Stimulated activated CD8-positive, alpha-beta memory T cell treated with anti-CD3 and anti-CD28 coated beads, Interleukin-12 subunit alpha, Interleukin-12 subunit beta, amount 100 ng/mL, for 24 hours (primary cell): ENCODE data around the gene FAM118A.
"Not testable (repeated sequence)": the region's sequence is repeated elsewhere in the genome, so short reads cannot be mapped to it uniquely, and the experiment has no call there.

Experiments used
- DNase-seq: peaks from one replicate; pipeline ENCODE4 v3.0.0-alpha.2; 2020; ENCODE audit errors: extremely low read depth

Gene FAM118A

DNA sequence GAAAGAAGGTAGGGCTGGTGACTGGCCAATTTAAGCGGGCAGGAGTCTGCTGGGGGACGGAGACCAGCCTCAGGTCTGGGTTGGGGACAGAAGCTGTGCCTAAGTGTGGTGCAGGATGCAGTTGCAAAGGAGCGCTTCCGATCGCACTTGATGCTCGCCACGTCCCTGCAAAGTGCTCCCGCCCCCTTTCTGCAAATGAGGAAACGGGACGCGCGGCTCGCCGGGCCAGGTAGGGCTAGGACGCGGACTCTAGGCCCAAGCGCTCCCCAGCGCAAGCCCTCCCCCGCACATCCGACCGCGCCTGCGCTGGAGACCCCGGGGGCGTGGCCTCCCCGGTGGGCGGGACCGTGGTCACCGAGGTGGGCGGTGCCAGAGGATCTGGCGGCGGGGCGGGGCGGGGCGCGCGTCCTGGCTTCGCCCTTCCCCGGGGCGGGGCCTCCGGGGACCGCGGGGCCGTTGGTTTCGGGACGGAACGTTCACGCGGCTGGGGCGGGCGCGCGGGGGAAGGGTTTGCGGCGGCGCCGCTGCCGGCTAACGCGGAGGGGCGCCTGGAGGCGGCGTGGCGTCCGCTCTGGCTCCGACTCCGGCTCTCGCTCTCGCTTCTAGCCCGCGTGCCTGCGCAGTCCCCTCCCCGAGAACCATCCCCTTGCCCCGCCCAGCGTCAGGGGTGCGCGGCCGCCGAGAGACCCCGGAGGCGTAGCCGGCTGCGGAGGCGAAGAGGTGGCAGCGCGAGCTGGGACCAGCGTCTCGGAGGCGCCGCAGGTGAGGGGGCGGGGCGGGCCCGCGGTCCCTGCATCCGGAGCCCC lies at the start of gene FAM118A:
FAM118A (plus strand) TSS at position 513 of the 806 bp plus-strand sequence. CDS start 12,446 bp downstream, outside the sequence.
- DNase-seq = peak; percentile 85

DNA sequence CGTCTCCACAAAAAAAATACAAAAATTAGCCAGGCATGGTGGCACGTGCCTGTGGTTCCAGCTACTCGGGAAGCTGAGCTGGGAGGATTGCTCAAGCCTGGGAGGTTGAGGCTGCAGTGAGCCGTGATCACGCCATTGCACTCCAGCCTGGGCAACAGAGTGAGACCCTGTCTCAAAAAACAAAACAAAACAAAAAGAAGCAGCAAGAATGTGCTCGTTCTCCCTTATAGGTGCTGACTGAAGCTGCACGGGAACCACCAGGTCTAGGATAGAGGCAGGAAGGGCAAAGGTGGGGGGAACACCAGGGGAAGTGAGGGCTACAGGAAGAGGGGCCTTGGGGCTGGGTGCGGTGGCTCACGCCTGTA lies 49.4 kb upstream of the FAM118A start:
- not testable (repeated sequence) for DNase-seq

DNA sequence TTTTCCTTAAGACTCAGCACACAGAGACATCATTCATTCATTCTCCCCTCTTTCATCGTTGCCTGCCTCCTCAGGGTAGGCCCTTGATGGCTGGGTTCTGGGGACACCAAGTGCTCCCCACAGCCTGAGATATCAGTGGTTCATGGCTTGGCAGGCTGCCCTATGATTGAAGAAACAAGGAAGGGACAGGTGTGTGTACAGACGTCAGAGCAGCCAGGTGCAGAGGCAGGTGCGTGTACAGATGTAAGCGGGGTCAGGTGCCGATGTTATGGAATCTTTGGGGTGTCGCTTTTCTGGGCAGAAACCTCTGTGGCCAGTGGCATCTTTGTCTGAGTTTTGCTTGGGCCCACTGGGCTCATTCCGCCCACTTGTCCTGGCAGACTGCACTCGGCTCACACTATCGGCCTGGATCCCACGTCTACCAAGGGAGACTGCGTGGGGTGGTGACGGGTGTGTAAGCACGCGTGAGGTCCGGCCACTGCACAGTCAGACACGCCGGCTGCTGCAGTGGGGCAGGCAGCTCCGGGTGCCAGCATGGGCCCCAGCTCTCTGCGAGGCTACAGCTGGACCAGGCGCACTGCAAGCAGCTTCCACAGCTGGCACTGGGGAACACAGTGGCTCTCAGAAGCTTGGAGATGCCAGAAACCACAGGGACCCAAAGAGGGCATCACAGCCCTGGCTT lies 48.2 kb upstream of the FAM118A start:
- DNase-seq = no peak

DNA sequence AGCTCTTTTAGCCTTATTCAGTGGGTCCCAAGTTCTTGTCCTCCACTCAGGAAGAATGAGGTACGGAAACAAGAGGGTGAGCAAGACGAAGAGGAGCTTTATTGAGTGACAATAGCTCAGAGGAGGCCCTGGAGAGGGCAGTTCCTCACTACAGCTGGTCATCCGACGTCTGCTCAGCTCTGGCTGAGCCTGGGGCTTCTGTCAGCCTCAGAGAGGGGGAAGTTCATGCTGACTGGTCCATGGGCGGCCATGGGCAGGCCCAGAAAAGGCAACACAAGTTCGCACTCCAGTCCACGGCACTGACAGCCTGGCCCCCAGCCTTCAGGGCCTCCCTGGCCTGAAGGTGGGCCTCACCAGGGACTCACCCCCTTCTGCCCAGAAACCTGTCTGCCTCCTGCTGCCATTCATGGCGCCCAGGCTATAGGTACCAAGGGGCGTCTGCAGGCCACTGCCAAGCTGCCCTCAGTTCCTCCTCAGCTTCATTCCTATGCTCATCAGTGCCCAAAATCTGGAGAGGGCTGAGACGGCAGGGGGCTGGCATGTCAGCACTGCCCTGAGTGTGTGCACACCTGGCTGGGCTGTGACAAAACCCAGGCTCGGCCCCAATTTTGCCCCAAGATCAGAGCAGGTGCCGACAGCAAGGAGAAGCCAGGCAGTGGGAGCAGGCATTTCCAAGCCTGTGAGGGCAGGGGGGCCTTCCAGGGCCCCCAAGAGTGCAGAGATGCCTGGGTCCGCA lies 47.4 kb upstream of the FAM118A start:
- no peak for DNase-seq

DNA sequence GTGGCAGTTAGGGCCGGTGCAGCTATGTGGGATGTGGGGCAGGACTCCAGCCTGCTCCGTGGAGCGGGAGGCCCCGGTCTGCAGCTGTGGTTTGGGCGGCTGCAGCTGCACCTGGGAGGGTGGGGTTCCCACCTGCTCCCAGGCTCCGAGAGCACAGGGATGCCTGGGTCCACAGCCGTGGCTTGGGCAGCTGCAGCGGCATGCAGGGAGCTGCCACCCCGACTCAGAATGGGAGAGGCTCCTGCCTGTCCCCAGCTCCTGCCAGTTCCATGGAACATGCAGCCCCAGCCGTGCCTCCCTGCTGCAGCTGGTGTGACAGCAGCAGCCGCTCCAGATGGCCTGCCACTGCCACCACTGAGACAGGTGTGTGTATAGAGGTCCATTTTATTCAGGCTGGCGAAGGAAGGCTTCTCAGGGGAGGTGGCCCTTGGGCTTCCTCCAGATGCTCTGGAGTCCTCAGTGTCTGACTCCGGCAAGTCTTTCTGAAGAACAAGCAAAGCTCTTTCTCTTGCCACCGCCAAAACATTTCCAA lies 46.7 kb upstream of the FAM118A start:
- DNase-seq = no peak

DNA sequence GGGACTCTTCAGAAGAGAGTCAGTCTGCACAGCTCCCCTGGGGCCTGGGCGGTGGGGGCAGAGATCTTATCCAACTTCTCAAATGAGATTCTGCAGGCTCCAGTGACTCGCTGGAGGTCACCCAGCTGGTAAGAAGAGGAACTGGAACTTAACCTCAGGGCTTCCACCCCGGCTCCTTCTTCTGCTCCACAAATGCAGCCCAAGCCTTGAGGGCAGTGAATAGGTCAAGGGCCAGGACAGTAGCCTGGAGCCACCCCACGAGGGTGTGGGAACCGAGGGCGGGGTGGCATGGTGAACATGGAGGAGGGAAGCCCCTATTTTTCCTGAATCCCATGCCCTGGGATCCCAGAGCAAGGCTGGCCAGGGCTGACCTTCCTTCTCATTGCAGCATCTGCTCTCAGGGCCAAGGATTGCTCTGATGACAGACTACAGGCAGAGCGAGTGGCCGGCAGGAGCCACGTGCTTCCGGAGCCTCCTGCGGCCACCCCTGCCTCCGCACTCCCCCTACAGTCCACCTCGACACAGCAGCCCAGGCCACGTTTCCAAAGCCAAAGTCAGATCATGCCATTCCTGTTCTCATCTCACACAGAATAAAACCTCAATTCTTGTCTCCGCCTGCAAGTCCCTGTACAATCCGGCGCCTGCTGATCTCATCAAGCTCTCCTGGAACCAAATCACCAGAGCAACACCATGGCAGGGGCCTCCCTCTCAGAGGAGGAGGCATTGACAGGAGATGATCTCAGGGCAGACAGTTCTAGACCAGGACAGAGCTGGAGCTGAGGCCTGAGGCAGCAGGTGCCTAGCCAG lies 46.1 kb upstream of the FAM118A start:
- DNase-seq = no peak

DNA sequence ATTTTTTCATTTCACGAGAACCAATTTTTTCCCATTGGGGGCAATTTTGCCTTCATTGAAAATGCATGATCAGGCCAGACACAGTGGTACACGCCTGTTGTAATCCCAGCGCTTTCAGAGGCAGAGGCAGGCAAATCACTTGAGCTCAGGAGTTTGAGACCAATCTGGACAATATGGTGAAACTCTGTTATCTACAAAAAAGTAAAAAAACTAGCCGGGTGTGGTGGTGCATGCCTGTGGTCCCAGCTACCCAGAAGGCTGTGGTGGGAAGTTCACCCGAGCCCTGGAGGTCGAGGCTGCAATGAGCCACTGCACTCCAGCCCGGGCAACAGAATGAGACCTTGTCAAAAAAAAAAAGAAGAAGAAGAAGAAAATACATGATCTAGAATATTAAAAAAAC lies 44.2 kb upstream of the FAM118A start:
- no peak for DNase-seq

DNA sequence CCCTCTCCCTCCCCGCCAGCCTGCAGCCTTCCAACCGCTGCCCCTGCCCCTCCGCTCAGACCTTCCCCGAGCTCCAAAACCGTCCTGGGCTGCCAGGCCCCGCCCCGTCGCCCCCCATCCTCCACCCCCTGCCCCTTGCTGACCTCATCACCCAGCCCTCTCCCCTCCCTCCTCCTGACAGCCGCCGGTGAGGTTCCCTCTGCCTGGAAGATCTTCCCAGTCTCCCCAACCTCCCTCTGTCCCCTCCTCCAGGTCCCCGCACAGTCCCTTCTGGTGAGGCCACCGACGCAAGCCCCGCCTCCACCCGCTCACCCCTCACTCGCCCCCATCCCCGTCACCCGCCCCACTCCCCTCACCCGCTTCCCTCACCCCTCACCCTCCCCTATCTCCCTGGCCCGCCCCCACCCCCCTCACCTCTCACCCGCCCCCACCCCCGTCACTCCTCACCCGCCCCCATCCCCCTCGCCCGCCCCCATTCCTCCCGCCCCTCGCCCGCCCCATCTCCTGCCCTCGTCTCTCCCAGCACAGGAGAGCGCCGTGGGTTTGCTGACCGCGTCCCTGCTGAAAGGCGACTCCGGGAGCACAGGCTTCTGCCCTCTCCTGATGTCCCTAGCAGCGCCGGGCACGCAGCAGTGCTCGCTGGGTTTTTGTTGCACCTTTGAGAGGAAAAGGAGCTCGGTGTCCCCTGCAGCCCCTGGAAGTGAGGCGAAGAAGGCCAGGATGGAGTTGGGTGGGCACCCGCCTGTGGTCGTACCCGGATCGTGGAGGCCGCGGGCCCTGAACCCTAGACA lies 41.4 kb upstream of the FAM118A start:
- DNase-seq = no peak

DNA sequence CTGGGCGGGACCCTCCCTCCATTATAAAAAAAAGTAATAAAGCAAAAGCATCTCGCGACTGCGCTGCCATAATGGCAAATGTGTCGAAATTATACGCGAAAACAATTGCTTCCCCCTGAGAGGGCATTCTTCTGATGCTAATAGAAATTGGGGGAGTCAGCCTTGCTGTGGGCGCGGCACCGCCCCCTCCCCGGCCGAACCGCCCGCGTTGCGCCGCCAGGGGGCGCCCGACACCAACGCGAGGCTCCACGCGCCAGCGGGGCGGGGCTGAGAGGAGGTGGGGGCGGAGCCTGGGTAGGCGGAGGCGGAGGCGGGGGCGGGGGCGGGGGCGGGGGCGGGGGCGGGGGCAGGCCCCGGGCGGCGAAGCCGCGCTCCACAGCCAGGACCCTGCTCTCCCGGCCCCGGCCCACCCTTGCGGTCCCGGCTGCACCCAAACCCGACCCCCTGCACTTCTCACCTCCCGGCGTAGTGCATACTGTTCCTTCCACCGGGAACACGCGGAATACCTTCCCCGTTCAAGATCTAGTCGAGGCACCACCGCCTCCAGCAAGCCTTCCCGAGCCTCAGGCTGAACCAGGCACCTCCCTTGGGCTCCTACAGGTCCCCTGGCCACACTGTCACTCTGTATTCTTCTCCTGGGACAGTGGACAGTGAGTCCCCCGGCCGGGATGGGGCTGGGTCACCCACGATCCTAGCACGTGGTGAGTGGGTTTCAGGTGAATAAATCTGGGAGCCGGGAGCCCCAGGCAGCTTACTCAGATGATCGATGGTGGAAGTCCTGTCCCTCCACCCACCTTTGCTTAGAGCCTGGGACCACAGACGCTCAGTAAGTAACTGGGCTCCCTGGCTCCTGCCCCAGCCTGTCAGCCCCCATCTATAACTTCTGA lies 40.5 kb upstream of the FAM118A start:
- DNase-seq = peak; percentile 61

DNA sequence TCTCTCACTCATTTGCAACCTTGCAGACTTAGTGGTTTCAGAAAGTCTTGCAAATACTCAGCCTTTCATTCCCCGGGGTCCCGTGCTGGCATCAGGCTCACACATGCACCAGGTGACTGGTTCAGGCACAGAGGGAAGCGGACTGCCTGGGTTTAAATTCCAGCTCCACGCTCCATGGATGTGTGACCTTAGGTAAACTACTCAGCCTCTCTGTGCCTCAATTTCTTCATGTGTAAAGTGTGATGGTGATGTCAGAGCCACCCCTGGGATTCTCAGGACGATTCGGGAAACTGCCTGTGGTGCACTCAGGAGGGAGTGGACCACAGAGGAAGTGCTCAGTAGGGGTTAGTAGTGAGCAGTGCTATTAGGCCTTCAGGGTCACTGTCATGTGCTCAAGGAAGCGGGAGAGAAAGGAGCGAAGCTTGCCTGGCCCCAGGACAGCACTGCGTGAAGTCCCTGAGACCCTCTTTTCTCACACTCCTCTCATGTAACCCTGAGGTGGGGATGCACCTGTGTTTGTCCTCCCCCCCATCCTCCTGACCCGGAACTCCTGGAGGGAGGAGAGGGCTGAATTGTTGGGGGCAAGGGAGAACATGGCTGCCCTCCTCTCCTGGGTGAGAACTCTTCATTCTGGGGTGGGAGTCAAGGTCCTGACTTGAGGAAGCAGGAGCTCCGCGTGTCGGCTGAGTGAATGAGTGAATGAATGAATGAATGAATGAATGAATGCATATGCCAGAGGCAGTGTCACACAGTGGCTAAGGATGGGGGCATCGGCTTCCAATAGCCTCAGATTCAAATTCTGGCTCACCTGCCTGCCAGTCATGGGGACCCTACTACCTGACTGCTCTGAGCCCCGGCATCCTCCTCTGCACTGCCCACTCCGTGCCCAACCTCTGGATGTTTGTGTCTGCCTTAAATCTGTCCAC lies 39.4 kb upstream of the FAM118A start:
- no peak for DNase-seq

DNA sequence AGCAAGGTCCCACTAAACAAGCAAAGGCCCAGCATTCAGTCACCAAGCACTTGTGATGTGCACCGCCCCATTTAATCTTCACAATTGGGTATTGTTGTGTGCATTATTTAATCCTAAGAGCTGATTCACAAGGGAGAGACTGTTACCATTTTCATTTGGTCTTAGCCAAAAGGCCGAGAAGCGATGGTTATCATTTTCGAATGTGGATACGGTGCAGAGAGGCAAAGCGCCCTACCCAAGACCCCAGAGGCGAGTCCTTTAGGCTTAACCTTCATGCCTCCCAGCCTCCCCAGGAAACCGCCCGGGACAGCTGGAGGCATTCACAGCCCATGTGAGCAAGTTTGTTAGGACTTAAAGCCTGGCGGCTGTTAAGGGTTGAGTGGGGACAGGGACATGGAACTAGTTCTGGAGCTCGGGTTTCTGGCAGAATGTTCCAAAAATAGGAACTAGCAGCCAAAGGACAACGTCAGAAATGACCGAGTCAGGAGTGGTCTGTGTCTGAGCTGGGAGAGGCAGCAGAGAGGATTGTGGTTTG lies 38.0 kb upstream of the FAM118A start:
- no peak for DNase-seq

DNA sequence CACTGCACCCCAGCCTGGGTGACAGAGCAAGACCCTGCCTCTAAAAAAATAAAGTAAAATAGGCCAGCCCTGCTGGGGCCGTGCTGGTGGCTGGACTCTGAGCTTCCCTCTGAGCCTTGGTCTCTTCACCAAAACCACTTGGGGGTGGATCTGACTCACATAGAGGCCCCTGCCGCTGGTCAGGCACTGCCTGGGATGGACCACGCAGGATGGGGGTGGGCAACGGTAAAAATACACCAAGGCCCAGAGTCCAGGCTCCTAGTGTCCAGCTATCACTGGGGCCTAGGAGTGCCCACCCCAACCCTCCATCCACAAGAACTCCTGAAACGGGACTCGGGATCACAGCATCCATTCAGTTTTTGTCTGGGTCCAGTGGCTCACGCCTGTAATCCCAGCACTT lies 37.2 kb upstream of the FAM118A start:
- DNase-seq = no peak

DNA sequence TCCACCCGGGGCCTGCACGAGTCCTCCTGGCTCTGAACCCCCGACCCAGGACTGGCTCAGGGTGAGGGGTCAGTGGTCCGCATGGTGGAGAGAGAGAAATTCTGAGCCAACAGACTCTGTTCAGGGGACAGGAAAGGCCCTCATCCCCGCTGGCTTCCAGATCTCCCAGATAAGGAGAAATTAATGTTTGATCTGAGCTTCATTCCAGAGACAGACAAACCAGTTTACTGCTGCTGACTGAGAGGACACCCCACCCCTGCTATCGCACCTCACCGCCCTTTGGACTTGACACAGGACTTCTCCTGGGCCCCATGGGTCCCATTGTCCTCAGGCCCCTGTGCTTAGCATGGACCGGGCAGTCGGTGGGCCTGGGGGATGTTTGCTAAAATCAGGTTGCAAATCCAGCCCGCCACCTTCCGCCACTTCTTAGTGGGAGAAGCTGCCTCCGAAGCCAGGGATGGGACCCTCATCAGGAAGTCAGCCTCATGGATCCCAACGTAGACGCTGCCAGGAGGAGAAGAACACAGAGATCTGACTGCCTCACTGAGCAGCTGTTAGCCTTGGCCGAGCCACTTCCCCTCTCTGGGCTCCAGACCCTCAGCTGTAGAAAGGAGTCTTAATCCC lies 36.2 kb upstream of the FAM118A start:
- DNase-seq = no peak

DNA sequence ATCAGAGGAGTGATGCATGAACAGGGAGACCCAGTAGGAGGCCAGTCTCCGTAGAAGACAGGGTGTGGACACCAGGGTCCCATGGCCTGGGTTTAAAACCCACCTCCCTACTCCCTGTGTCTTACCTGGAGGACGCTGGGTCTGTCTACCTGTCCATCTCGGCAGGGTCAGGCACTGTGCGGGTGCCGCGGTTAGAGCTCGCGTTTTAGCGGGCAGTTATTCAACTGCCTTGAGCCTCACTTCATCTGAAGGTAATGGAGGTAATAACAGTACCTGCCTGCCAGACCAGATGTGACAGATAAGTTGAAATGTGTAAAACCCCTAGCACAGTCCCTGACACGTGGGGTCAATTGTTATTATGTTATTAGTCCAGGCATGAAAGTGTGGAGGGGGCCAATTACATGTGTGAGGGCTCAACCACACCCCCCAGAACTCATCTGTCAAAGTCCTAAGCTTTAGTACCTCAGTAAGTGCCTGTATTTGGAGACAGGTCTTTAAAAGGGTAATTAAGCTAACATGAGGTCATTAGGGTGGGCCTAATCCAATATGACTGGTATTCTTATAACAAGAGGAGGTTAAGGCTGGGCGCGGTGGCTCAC lies 33.1 kb upstream of the FAM118A start:
- DNase-seq = no peak

DNA sequence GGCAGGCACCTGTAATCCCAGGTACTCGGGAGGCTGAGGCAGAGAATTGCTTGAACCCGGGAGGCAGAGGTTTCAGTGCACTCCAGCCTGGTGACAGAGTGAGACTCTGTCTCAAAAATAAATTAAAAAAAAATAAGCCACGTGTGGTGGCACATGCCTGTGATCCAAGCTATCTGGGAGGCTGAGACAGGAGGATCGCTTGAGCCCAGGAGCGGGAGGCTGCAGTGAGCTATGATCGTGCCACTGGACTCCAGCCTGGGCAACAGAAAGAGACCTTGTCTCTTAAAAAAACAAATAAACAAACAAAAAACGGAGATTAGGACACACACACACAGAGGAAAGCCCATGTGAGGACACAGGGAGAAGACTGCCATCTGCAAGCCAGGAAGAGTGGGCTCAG lies 32.0 kb upstream of the FAM118A start:
- DNase-seq = not testable (repeated sequence)

DNA sequence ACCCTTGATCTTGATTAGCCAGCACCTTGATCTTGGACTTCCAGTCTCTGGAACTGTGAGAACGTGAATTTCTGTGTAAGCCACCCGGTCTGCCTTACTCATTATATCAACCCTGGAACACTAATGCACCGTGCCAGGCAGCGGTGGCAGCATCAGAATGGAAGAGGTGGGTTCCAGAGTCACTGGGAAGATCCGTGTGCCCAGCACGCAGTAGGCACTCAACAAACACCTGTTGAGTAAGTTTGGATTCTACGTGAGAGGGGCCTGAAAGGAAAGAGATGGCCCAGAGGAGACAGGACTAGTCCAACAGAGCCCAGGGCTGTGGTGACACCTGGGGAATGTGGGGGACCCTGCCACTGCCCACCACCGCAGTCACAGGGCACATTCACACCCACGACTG lies 31.6 kb upstream of the FAM118A start:
- no peak for DNase-seq

DNA sequence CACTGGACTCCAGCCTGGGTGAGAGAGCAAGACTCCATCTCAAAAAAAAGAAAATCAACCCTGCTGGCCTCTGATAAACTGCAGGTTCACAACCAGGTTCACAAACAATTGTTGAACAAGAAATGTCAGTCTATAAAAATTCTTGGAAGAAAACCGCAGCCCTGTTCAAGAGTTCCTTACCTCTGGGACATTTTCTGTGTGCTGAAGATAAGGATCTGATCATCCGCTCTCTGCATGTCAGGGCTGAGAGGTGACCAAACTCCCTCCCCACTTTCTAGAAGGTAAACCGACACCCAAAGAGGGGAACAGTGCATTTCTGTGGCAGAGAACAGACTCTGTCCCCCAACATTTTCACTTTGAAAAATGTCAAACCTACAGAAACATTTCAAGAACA lies 29.1 kb upstream of the FAM118A start:
- DNase-seq = no peak

DNA sequence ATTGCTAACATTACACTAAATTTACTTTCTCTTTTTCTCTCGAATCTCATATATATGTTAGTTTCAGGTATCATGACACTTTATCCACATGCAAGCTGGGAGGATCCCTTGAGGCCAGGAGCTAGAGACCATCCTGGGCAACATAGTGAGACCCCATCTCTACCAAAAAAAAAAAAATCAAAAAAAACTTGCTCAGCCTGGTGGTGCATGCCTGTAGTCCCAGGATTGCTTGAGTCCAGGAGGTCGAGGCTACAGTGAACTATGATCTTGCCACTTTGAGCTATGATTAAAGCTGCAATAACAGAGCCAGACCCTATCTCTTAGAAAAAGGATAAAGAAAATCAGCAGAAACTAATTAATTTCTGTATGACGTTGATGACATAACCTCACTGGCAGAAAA lies 28.7 kb upstream of the FAM118A start:
- no peak for DNase-seq
